ENCODE measurements around the gene TECPR2.

DNA sequence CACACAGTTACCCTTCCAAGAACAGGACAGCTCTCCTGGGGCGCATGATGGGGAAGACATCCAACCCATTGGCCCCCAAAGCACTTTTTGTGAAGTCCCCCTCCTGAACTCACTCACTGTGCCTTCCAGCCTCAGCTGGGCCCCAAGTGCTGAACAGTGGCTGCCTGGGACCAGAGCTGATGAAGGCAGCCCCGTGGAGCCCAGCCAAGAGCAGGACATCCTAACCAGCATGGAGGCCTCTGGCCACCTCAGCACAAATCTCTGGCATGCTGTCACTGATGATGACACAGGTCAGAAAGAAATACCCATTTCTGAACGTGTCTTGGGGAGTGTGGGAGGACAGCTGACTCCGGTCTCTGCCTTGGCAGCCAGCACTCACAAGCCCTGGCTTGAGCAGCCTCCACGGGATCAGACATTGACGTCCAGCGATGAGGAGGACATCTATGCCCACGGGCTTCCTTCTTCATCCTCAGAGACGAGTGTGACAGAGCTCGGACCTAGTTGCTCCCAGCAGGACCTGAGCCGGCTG is 72.0 kb downstream of the TECPR2 start:
- TF ChIP-seq, protein P1, sequence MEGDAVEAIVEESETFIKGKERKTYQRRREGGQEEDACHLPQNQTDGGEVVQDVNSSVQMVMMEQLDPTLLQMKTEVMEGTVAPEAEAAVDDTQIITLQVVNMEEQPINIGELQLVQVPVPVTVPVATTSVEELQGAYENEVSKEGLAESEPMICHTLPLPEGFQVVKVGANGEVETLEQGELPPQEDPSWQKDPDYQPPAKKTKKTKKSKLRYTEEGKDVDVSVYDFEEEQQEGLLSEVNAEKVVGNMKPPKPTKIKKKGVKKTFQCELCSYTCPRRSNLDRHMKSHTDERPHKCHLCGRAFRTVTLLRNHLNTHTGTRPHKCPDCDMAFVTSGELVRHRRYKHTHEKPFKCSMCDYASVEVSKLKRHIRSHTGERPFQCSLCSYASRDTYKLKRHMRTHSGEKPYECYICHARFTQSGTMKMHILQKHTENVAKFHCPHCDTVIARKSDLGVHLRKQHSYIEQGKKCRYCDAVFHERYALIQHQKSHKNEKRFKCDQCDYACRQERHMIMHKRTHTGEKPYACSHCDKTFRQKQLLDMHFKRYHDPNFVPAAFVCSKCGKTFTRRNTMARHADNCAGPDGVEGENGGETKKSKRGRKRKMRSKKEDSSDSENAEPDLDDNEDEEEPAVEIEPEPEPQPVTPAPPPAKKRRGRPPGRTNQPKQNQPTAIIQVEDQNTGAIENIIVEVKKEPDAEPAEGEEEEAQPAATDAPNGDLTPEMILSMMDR (IDR thresholded peaks at IDR 0.05), result no peak
- no peak for TF ChIP-seq POLR2A (IDR thresholded peaks at IDR 0.05)

All from adrenal gland (tissue), 5 donors.